Measurements from ENCODE around the gene CD302. TPM values are rescaled to one million over a fixed set of nuclear protein-coding genes. Genes with fewer than 3 reads are reported as not detected.
A peak's percentile ranks its signal among the peaks of the same experiment; 100 is the strongest.
"Not testable (repeated sequence)": the region's sequence is repeated elsewhere in the genome, so short reads cannot be mapped to it uniquely, and the experiment has no call there.

The CD302 gene
- total RNA-seq, 1 donor from 2014 or later, result 109 TPM

- H3K36me3 ChIP-seq, result no peaks in the 10 kb centered on the region
- TF ChIP-seq CTCF (IDR thresholded peaks at IDR 0.05), result no peak
- no peaks in the 10 kb centered on the region for H3K27me3 ChIP-seq
- DNase-seq, result no peak
- ATAC-seq, result no peak
- no peak overlapping the region for H3K27ac ChIP-seq
- intact Hi-C loops (cut with DNase I), result no loop called here
- H3K4me1 ChIP-seq, result no peaks in the 10 kb centered on the region
- H3K4me3 ChIP-seq, result no peak overlapping the region
- H3K9me3 ChIP-seq, result no peaks in the 10 kb centered on the region
Measured at GRCh38 chr2:159829376-159829775, 31.4 kb upstream of the CD302 start.

GRCh38 chr2:159828738-159829137 lies 30.7 kb upstream of the CD302 start:
- intact Hi-C loops (cut with DNase I), result no loop called here
- no peaks in the 10 kb centered on the region for H3K27me3 ChIP-seq
- no peaks in the 10 kb centered on the region for H3K36me3 ChIP-seq
- DNase-seq (no peak), ATAC-seq (no peak)
- no peak overlapping the region for H3K4me3 ChIP-seq
- no peaks in the 10 kb centered on the region for H3K4me1 ChIP-seq
- H3K27ac ChIP-seq, result no peak overlapping the region
- no peaks in the 10 kb centered on the region for H3K9me3 ChIP-seq
- no peak for TF ChIP-seq CTCF (IDR thresholded peaks at IDR 0.05)

GRCh38 chr2:159822478-159822833 lies 24.4 kb upstream of the CD302 start:
- H3K9me3 ChIP-seq; H3K36me3 ChIP-seq; intact Hi-C loops (cut with DNase I); H3K27me3 ChIP-seq; H3K27ac ChIP-seq; ATAC-seq; H3K4me1 ChIP-seq; H3K4me3 ChIP-seq; DNase-seq: not testable (repeated sequence)

GRCh38 chr2:159821775-159822477 lies 23.9 kb upstream of the CD302 start:
- peak; percentile 72 for ATAC-seq
- H3K9me3 ChIP-seq; H3K4me1 ChIP-seq; H3K27me3 ChIP-seq; intact Hi-C loops (cut with DNase I); H3K4me3 ChIP-seq; H3K36me3 ChIP-seq; H3K27ac ChIP-seq: not testable (repeated sequence)
- DNase-seq, result peak; percentile 65

GRCh38 chr2:159818940-159819339 lies 20.9 kb upstream of the CD302 start:
- no peaks in the 10 kb centered on the region for H3K27me3 ChIP-seq
- H3K27ac ChIP-seq, result no peak overlapping the region
- TF ChIP-seq CTCF (IDR thresholded peaks at IDR 0.05), result no peak
- H3K9me3 ChIP-seq, result no peaks in the 10 kb centered on the region
- H3K4me1 ChIP-seq, result no peaks in the 10 kb centered on the region
- no peaks in the 10 kb centered on the region for H3K36me3 ChIP-seq
- intact Hi-C loops (cut with DNase I), result no loop called here
- DNase-seq (no peak), ATAC-seq (no peak)
- H3K4me3 ChIP-seq, result no peak overlapping the region

GRCh38 chr2:159817283-159817682 lies 19.3 kb upstream of the CD302 start:
- Histone ChIP-seq H3K4me1 (no peaks in the 10 kb centered on the region), H3K27me3 (no peaks in the 10 kb centered on the region), H3K27ac (no peak overlapping the region), H3K9me3 (no peaks in the 10 kb centered on the region), H3K4me3 (no peak overlapping the region), H3K36me3 (no peaks in the 10 kb centered on the region)
- peak; percentile 43 for ATAC-seq
- intact Hi-C loops (cut with DNase I), result no loop called here
- no peak for TF ChIP-seq CTCF (IDR thresholded peaks at IDR 0.05)
- no peak for DNase-seq

GRCh38 chr2:159811232-159811631 lies 13.2 kb upstream of the CD302 start:
- H3K4me3 ChIP-seq, result no peak overlapping the region
- H3K27me3 ChIP-seq, result no peaks in the 10 kb centered on the region
- TF ChIP-seq CTCF (IDR thresholded peaks at IDR 0.05), result no peak
- DNase-seq (no peak), ATAC-seq (no peak)
- no peaks in the 10 kb centered on the region for H3K36me3 ChIP-seq
- no peaks in the 10 kb centered on the region for H3K9me3 ChIP-seq
- H3K27ac ChIP-seq, result no peak overlapping the region
- intact Hi-C loops (cut with DNase I), result no loop called here
- no peaks in the 10 kb centered on the region for H3K4me1 ChIP-seq

Data from upper lobe of right lung (tissue), 1 donor.